HG03565 (cell line): ENCODE data around the gene OPN1SW.

Experiments used
- ATAC-seq: cut with Tn5 transposase; IDR thresholded peaks from one replicate; pipeline ENCODE4 v1.9.1; 2021; ENCODE audit warnings: mild to moderate bottlenecking, moderate library complexity; ENCODE audit not compliant: unreplicated experiment

The OPN1SW gene

GRCh38 chr7:128775744-128776474 lies at the start of gene OPN1SW:
Gene OPN1SW (minus strand): TSS chr7:128775794. CDS start chr7:128775781, 13 bp downstream.
- no peak for ATAC-seq

- ATAC-seq, result no peak
These were observed 46.1 kb upstream of the OPN1SW start for GRCh38 chr7:128821724-128822123.

- ATAC-seq, result no peak
These were observed 43.1 kb upstream of the OPN1SW start for GRCh38 chr7:128818694-128819093.

GRCh38 chr7:128815289-128815942 lies 39.8 kb upstream of the OPN1SW start:
- no peak for ATAC-seq

GRCh38 chr7:128814499-128814898 lies 38.9 kb upstream of the OPN1SW start:
- no peak for ATAC-seq

GRCh38 chr7:128812514-128813168 lies 37.0 kb upstream of the OPN1SW start:
- ATAC-seq, result no peak

GRCh38 chr7:128811631-128812430 lies 36.2 kb upstream of the OPN1SW start:
- no peak for ATAC-seq

- no peak for ATAC-seq
These were observed 35.4 kb upstream of the OPN1SW start for GRCh38 chr7:128810997-128811396.

GRCh38 chr7:128810473-128810872 lies 34.9 kb upstream of the OPN1SW start:
- ATAC-seq, result no peak

- no peak for ATAC-seq
These were observed 33.8 kb upstream of the OPN1SW start for GRCh38 chr7:128809363-128809762.

GRCh38 chr7:128807191-128807590 lies 31.6 kb upstream of the OPN1SW start:
- no peak for ATAC-seq

- ATAC-seq, result no peak
These were observed 29.6 kb upstream of the OPN1SW start for GRCh38 chr7:128805225-128805624.

GRCh38 chr7:128804484-128804883 lies 28.9 kb upstream of the OPN1SW start:
- ATAC-seq, result no peak

- ATAC-seq, result no peak
These were observed 26.2 kb upstream of the OPN1SW start for GRCh38 chr7:128801667-128802418.

- ATAC-seq, result no peak
These were observed 25.4 kb upstream of the OPN1SW start for GRCh38 chr7:128801003-128801402.

GRCh38 chr7:128800567-128800966 lies 25.0 kb upstream of the OPN1SW start:
- ATAC-seq, result no peak

- no peak for ATAC-seq
These were observed 23.9 kb upstream of the OPN1SW start for GRCh38 chr7:128799451-128799850.

GRCh38 chr7:128796327-128796726 lies 20.7 kb upstream of the OPN1SW start:
- ATAC-seq, result no peak

- no peak for ATAC-seq
These were observed 19.5 kb upstream of the OPN1SW start for GRCh38 chr7:128795129-128795528.

- no peak for ATAC-seq
These were observed 18.8 kb upstream of the OPN1SW start for GRCh38 chr7:128794436-128794835.
